GM18520 (cell line): Measurements from ENCODE around the gene PRSS27.

ENCODE experiments used
- ATAC-seq: cut with Tn5 transposase; IDR thresholded peaks from one replicate; pipeline ENCODE4 v1.9.1; 2021; ENCODE audit not compliant: unreplicated experiment

Gene PRSS27

GRCh38 chr16:2752035-2752849 is 32.2 kb upstream of the PRSS27 start, which contains the start of gene SRRM2:
Gene SRRM2, plus strand, starts transcription at chr16:2752638. Its CDS starts 3,727 bp downstream, at chr16:2756365.
- peak; percentile 79 for ATAC-seq

- ATAC-seq, result peak; percentile 13
Measured at GRCh38 chr16:2751577-2752034, 31.6 kb upstream of the PRSS27 start.

GRCh38 chr16:2749936-2750335 is 29.9 kb upstream of the PRSS27 start:
- ATAC-seq, result no peak

GRCh38 chr16:2749476-2749875 is 29.5 kb upstream of the PRSS27 start:
- no peak for ATAC-seq

GRCh38 chr16:2748757-2749455 is 28.9 kb upstream of the PRSS27 start:
- ATAC-seq, result no peak

- ATAC-seq, result no peak
Measured at GRCh38 chr16:2745961-2746360, 25.9 kb upstream of the PRSS27 start.

- ATAC-seq, result no peak
Measured at GRCh38 chr16:2745116-2745890, 25.3 kb upstream of the PRSS27 start.

GRCh38 chr16:2744711-2745110 is 24.7 kb upstream of the PRSS27 start:
- ATAC-seq, result no peak

- ATAC-seq, result no peak
Measured at GRCh38 chr16:2743007-2743810, 23.2 kb upstream of the PRSS27 start.

GRCh38 chr16:2742323-2743006 is 22.4 kb upstream of the PRSS27 start:
- no peak for ATAC-seq

- ATAC-seq, result no peak
Measured at GRCh38 chr16:2741168-2741567, 21.1 kb upstream of the PRSS27 start.

- ATAC-seq, result no peak
Measured at GRCh38 chr16:2740476-2740875, 20.5 kb upstream of the PRSS27 start.

GRCh38 chr16:2739625-2740430 is 19.8 kb upstream of the PRSS27 start:
- ATAC-seq, result no peak

- ATAC-seq, result no peak
Measured at GRCh38 chr16:2738615-2739014, 18.6 kb upstream of the PRSS27 start.

GRCh38 chr16:2737895-2738418 is 17.9 kb upstream of the PRSS27 start:
- no peak for ATAC-seq

- ATAC-seq, result no peak
Measured at GRCh38 chr16:2737238-2737605, 17.2 kb upstream of the PRSS27 start.

- ATAC-seq, result no peak
Measured at GRCh38 chr16:2736476-2737237, 16.6 kb upstream of the PRSS27 start.

- no peak for ATAC-seq
Measured at GRCh38 chr16:2734844-2735515, 15.0 kb upstream of the PRSS27 start.
